Hypothalamus (tissue), 51 donors: Measurements from ENCODE around the gene CHST6.
A peak's percentile ranks its signal among the peaks of the same experiment; 100 is the strongest.

ENCODE experiments used
- DNase-seq, 51 donors: peaks; one replicate each; lab custom pipeline; 2025; lab: John Stamatoyannopoulos, UW

The CHST6 gene

GRCh38 chr16:75506107-75506506 is 10.9 kb upstream of the CHST6 start:
- no peak for DNase-seq

GRCh38 chr16:75503801-75504200 is 8.6 kb upstream of the CHST6 start:
- DNase-seq = no peak

- no peak for DNase-seq
These were observed 7.8 kb upstream of the CHST6 start for GRCh38 chr16:75502916-75503605.

- peak in 24 of 51 donors; percentile 2 to 53 (median 22) for DNase-seq
These were observed 6.6 kb upstream of the CHST6 start for GRCh38 chr16:75501820-75502219.

GRCh38 chr16:75501359-75501758 is 6.1 kb upstream of the CHST6 start:
- no peak for DNase-seq

GRCh38 chr16:75498605-75499322 is 3.5 kb upstream of the CHST6 start:
- peak in 47 of 51 donors; percentile 3 to 86 (median 62) for DNase-seq

GRCh38 chr16:75497558-75497957 is 2.3 kb upstream of the CHST6 start:
- DNase-seq = peak in 3 of 51 donors; percentile 4 to 11 (median 6)

- peak in 29 of 51 donors; percentile 14 to 69 (median 43) for DNase-seq
These were observed 573 bp downstream of the CHST6 start for GRCh38 chr16:75494661-75495075.

- DNase-seq = peak in 12 of 51 donors; percentile 8 to 48 (median 20)
These were observed 1.1 kb downstream of the CHST6 start for GRCh38 chr16:75494184-75494583.

GRCh38 chr16:75491876-75492275 is 3.4 kb downstream of the CHST6 start:
- peak in 40 of 51 donors; percentile 10 to 86 (median 56) for DNase-seq

GRCh38 chr16:75488322-75488721 is 6.9 kb downstream of the CHST6 start:
- DNase-seq = no peak

- DNase-seq = no peak
These were observed 8.4 kb downstream of the CHST6 start for GRCh38 chr16:75486676-75487313.

GRCh38 chr16:75486014-75486675 is 9.1 kb downstream of the CHST6 start:
- DNase-seq = no peak

- no peak for DNase-seq
These were observed 9.8 kb downstream of the CHST6 start for GRCh38 chr16:75485230-75486013.

GRCh38 chr16:75483222-75483621 is 12.0 kb downstream of the CHST6 start:
- DNase-seq = no peak

GRCh38 chr16:75482434-75483205 is 12.6 kb downstream of the CHST6 start:
- DNase-seq = no peak

GRCh38 chr16:75481475-75481874 is 13.8 kb downstream of the CHST6 start:
- no peak for DNase-seq

GRCh38 chr16:75479421-75479990 is 15.7 kb downstream of the CHST6 start:
- DNase-seq = no peak
